Measurements from ENCODE around the gene RALGPS2. TPM values are rescaled to one million over a fixed set of nuclear protein-coding genes. Genes with fewer than 3 reads are reported as not detected.

The RALGPS2 gene
- total and polyA plus RNA-seq, 9 of the 15 experiments (the other 6 are each of a cell fraction or from before 2014, with no cell fraction given): 0.28 to 6.5 (median 2.6) TPM

- TF ChIP-seq CSDE1 (IDR thresholded peaks at IDR 0.05) (no peak), NFE2 (IDR thresholded peaks at IDR 0.05; ENCODE audit: low read depth) (no peak)
Observed at GRCh38 chr1:178933105-178933561, 208.1 kb downstream of the RALGPS2 start (continued).

- 8% methylated on average over 6 of the region's 6 CpGs for WGBS (ENCODE audit: insufficient coverage, low coverage, missing lambda C conversion rate)
- FAIRE-seq: no peak
- no peak overlapping the region for H3K4me3 ChIP-seq
- H2AFZ ChIP-seq (ENCODE audit: low read depth, low read length): no peak overlapping the region
- H3K9ac ChIP-seq (ENCODE audit: insufficient read depth in 1 of 2, low read depth in 2 of 2, low read length in 2 of 2): no peak overlapping the region
- H3K79me2 ChIP-seq (ENCODE audit: control insufficient read depth, insufficient read depth, low read length): no peaks in the 10 kb centered on the region
- H4K20me1 ChIP-seq (replicated peaks; ENCODE audit: control insufficient read depth, insufficient read depth, low read length): no peaks in the 10 kb centered on the region
- H3K9me3 ChIP-seq (replicated peaks; ENCODE audit: control insufficient read depth, insufficient read depth, low read depth, low read length): no peaks in the 10 kb centered on the region
- intact Hi-C loops (cut with micrococcal nuclease) (no loop called here), in situ Hi-C loops (cut with MboI) (no loop called here)
- DNase-seq (ENCODE audit: extremely low read depth in 1 of 4, low spot score in 3 of 4): no peak
- H3K4me2 ChIP-seq (ENCODE audit: insufficient read depth, low read length): no peak overlapping the region
- H3K9me1 ChIP-seq (ENCODE audit: control insufficient read depth, insufficient read depth, low read length): no peaks in the 10 kb centered on the region
- H3K4me1 ChIP-seq (replicated peaks in 1 of 2; ENCODE audit: control insufficient read depth in 2 of 2, insufficient read depth in 2 of 2, low read length in 2 of 2): no peaks in the 10 kb centered on the region
- CTCF ChIA-PET (ENCODE audit: low intra/inter-chr PET ratio): no interaction called here
- no peak for ATAC-seq
- H3K27ac ChIP-seq (ENCODE audit: extremely low read depth, low read depth, low read length): no peak overlapping the region
- POLR2A ChIA-PET: interaction anchor here (0.5 to 2.3 kb wide), 4 partner anchors 8 to 1269 kb away, joined by 3 to 9 read pairs (median 4); no protein-coding TSS in a partner anchor
- peaks cover 22 to 26% of the 10 kb centered on the region in 2 experiments; a peak in 4 of 5 replicates for H3K27me3 ChIP-seq (ENCODE audit: control insufficient read depth in 2 of 2, insufficient read depth in 2 of 2, low read length in 2 of 2)
- H3K36me3 ChIP-seq (ENCODE audit: control insufficient read depth, insufficient read depth, low read length): no peaks in the 10 kb centered on the region
- BruUV-seq (replicated peaks): no TSS peak
- TF ChIP-seq POLR2B (IDR thresholded peaks at IDR 0.05; ENCODE audit: low read depth, partially characterized antibody) (no peak), ZFP30 (CRISPR knock-in tag; IDR thresholded peaks at IDR 0.05; ENCODE audit: borderline replicate concordance) (no peak), NKRF (IDR thresholded peaks at IDR 0.05; ENCODE audit: borderline replicate concordance) (no peak), THAP12 (CRISPR knock-in tag; IDR thresholded peaks at IDR 0.05) (no peak), HDAC3 (IDR thresholded peaks at IDR 0.05; ENCODE audit: borderline replicate concordance, partially characterized antibody) (no peak), MIER1 (IDR thresholded peaks at IDR 0.05; ENCODE audit: low read depth) (no peak), SP2 (IDR thresholded peaks at IDR 0.05; ENCODE audit: extremely low read depth, low read depth, low read length, poor library complexity, severe bottlenecking) (no peak), ZNF778 (CRISPR knock-in tag; IDR thresholded peaks at IDR 0.05) (no peak), IRF9 (tag; IDR thresholded peaks at IDR 0.05) (no peak), ZBTB7A (IDR thresholded peaks at IDR 0.05; ENCODE audit: borderline replicate concordance, control insufficient read depth, low read depth, low read length) (no peak), HNRNPUL1 (IDR thresholded peaks at IDR 0.05; ENCODE audit: low read length) (no peak), POLR2AphosphoS2 (IDR thresholded peaks at IDR 0.05; ENCODE audit: low read length) (no peak), CHCHD3 (CRISPR knock-in tag; IDR thresholded peaks at IDR 0.05) (no peak)
Observed at GRCh38 chr1:178933709-178934490, 208.9 kb downstream of the RALGPS2 start.
